ENCODE results near the gene GLTP. TPM values are rescaled to one million over a fixed set of nuclear protein-coding genes. Genes with fewer than 3 reads are reported as not detected.

Gene GLTP
- total and polyA plus RNA-seq, 2 donors from 2014 or later = 45.9 to 56.4 TPM

GRCh38 chr12:109877504-109878246, 2.7 kb downstream of the GLTP start:
- DNase-seq = no peak
- no peak for FAIRE-seq
- no peaks in the 10 kb centered on the region for H3K9me3 ChIP-seq (ENCODE audit: control insufficient read depth in 2 of 3, insufficient read depth in 1 of 3, low read length in 3 of 3)
- H3K9ac ChIP-seq (ENCODE audit: low read length in 3 of 3) = peak overlapping the region in 1 of 3 donors; percentile 53
- no peaks in the 10 kb centered on the region for H3K36me3 ChIP-seq (ENCODE audit: control insufficient read depth in 2 of 3, insufficient read depth in 3 of 3, low read length in 3 of 3)
- no peaks in the 10 kb centered on the region for H3K27me3 ChIP-seq (ENCODE audit: control insufficient read depth, insufficient read depth, low read length)
- H3K4me3 ChIP-seq (ENCODE audit: low read length in 3 of 3) = no peak overlapping the region
- peaks cover 0 to 18% (median 13%) of the 10 kb centered on the region in 3 donors for H3K4me1 ChIP-seq (ENCODE audit: control insufficient read depth in 2 of 3, insufficient read depth in 2 of 3, low read depth in 1 of 3, low read length in 3 of 3)
- TF ChIP-seq, protein P1, sequence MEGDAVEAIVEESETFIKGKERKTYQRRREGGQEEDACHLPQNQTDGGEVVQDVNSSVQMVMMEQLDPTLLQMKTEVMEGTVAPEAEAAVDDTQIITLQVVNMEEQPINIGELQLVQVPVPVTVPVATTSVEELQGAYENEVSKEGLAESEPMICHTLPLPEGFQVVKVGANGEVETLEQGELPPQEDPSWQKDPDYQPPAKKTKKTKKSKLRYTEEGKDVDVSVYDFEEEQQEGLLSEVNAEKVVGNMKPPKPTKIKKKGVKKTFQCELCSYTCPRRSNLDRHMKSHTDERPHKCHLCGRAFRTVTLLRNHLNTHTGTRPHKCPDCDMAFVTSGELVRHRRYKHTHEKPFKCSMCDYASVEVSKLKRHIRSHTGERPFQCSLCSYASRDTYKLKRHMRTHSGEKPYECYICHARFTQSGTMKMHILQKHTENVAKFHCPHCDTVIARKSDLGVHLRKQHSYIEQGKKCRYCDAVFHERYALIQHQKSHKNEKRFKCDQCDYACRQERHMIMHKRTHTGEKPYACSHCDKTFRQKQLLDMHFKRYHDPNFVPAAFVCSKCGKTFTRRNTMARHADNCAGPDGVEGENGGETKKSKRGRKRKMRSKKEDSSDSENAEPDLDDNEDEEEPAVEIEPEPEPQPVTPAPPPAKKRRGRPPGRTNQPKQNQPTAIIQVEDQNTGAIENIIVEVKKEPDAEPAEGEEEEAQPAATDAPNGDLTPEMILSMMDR (IDR thresholded peaks at IDR 0.05; ENCODE audit: borderline replicate concordance, extremely low read depth, insufficient read depth) = no peak
- no peak overlapping the region for H3K27ac ChIP-seq (ENCODE audit: low read depth in 2 of 2, low read length in 2 of 2)
- intact Hi-C loops (cut with DNase I) = no loop called here

- Histone ChIP-seq H3K9ac (ENCODE audit: low read length in 3 of 3) (no peak overlapping the region), H3K9me3 (ENCODE audit: control insufficient read depth in 2 of 3, insufficient read depth in 1 of 3, low read length in 3 of 3) (no peaks in the 10 kb centered on the region), H3K27ac (ENCODE audit: low read depth in 2 of 2, low read length in 2 of 2) (no peak overlapping the region), H3K27me3 (ENCODE audit: control insufficient read depth, insufficient read depth, low read length) (no peaks in the 10 kb centered on the region), H3K36me3 (ENCODE audit: control insufficient read depth in 2 of 3, insufficient read depth in 3 of 3, low read length in 3 of 3) (no peaks in the 10 kb centered on the region), H3K4me3 (ENCODE audit: low read length in 3 of 3) (no peak overlapping the region), H3K4me1 (ENCODE audit: control insufficient read depth in 2 of 3, insufficient read depth in 2 of 3, low read depth in 1 of 3, low read length in 3 of 3) (peaks cover 0 to 22% (median 13%) of the 10 kb centered on the region in 3 donors)
- DNase-seq (no peak), FAIRE-seq (no peak)
- TF ChIP-seq, protein P1 (IDR thresholded peaks at IDR 0.05; ENCODE audit: borderline replicate concordance, extremely low read depth, insufficient read depth) = no peak
- intact Hi-C loops (cut with DNase I) = no loop called here
Measured at GRCh38 chr12:109876406-109876805, 3.9 kb downstream of the GLTP start.

- H3K27me3 ChIP-seq (ENCODE audit: control insufficient read depth, insufficient read depth, low read length) = no peaks in the 10 kb centered on the region
- intact Hi-C loops (cut with DNase I) = no loop called here
- no peak overlapping the region for H3K9ac ChIP-seq (ENCODE audit: low read length in 3 of 3)
- no peak for FAIRE-seq
- no peaks in the 10 kb centered on the region for H3K36me3 ChIP-seq (ENCODE audit: control insufficient read depth in 2 of 3, insufficient read depth in 3 of 3, low read length in 3 of 3)
- TF ChIP-seq, protein P1 (IDR thresholded peaks at IDR 0.05; ENCODE audit: borderline replicate concordance, extremely low read depth, insufficient read depth) = no peak
- no peak overlapping the region for H3K4me3 ChIP-seq (ENCODE audit: low read length in 3 of 3)
- DNase-seq = peak in 2 of 5 donors; percentile 22 to 41
- H3K9me3 ChIP-seq (ENCODE audit: control insufficient read depth in 2 of 3, insufficient read depth in 1 of 3, low read length in 3 of 3) = no peaks in the 10 kb centered on the region
- H3K27ac ChIP-seq (ENCODE audit: low read depth in 2 of 2, low read length in 2 of 2) = peak overlapping the region in 1 of 2 donors; percentile 9
- peaks cover 0 to 19% (median 13%) of the 10 kb centered on the region in 3 donors for H3K4me1 ChIP-seq (ENCODE audit: control insufficient read depth in 2 of 3, insufficient read depth in 2 of 3, low read depth in 1 of 3, low read length in 3 of 3)
Measured at GRCh38 chr12:109875572-109876131, 4.7 kb downstream of the GLTP start.

Measured in kidney (tissue), 14 donors.